ENCODE measurements around the gene VTI1A. TPM values are rescaled to one million over a fixed set of nuclear protein-coding genes. Genes with fewer than 3 reads are reported as not detected.
"Not testable (repeated sequence)": the region's sequence is repeated elsewhere in the genome, so short reads cannot be mapped to it uniquely, and the experiment has no call there.

VTI1A gene
- total and polyA plus RNA-seq, 7 donors = 9.9 to 31.5 (median 20.1) TPM

GRCh38 chr10:112585126-112585525 lies 138.1 kb downstream of the VTI1A start:
- intact Hi-C loops (cut with DNase I) = no loop called here
- Histone ChIP-seq H3K9me3 (no peaks in the 10 kb centered on the region), H3K27ac (no peak overlapping the region), H3K4me1 (no peaks in the 10 kb centered on the region), H3K27me3 (ENCODE audit: insufficient read depth in 3 of 3, low read length in 2 of 3) (no peaks in the 10 kb centered on the region), H3K36me3 (ENCODE audit: insufficient read depth in 1 of 2, low read depth in 1 of 2) (no peaks in the 10 kb centered on the region), H3K4me3 (no peak overlapping the region)
- ATAC-seq = no peak
- 76 to 85% (median 84%) methylated on average over 4 of the region's 4 CpGs for WGBS, 3 donors
- DNase-seq = no peak
- TF ChIP-seq CTCF (IDR thresholded peaks at IDR 0.05) = no peak

GRCh38 chr10:112585960-112586359 lies 138.9 kb downstream of the VTI1A start:
- 81% methylated on average over 5 of the region's 5 CpGs for WGBS, 3 donors
- H3K27me3 ChIP-seq (ENCODE audit: insufficient read depth in 3 of 3, low read length in 2 of 3) = no peaks in the 10 kb centered on the region
- no peak overlapping the region for H3K27ac ChIP-seq
- no peak overlapping the region for H3K4me3 ChIP-seq
- no peaks in the 10 kb centered on the region for H3K9me3 ChIP-seq
- no peaks in the 10 kb centered on the region for H3K4me1 ChIP-seq
- no peak for TF ChIP-seq CTCF (IDR thresholded peaks at IDR 0.05)
- no peak for ATAC-seq
- no peaks in the 10 kb centered on the region for H3K36me3 ChIP-seq (ENCODE audit: insufficient read depth in 1 of 2, low read depth in 1 of 2)
- intact Hi-C loops (cut with DNase I) = no loop called here
- no peak for DNase-seq

GRCh38 chr10:112587729-112588128 lies 140.7 kb downstream of the VTI1A start:
- DNase-seq = no peak
- no peaks in the 10 kb centered on the region for H3K27me3 ChIP-seq (ENCODE audit: insufficient read depth in 3 of 3, low read length in 2 of 3)
- TF ChIP-seq CTCF (IDR thresholded peaks at IDR 0.05) = no peak
- no peak overlapping the region for H3K27ac ChIP-seq
- no peaks in the 10 kb centered on the region for H3K9me3 ChIP-seq
- H3K4me1 ChIP-seq = no peaks in the 10 kb centered on the region
- no peak for ATAC-seq
- H3K4me3 ChIP-seq = no peak overlapping the region
- no peaks in the 10 kb centered on the region for H3K36me3 ChIP-seq (ENCODE audit: insufficient read depth in 1 of 2, low read depth in 1 of 2)
- intact Hi-C loops (cut with DNase I) = no loop called here

GRCh38 chr10:112588225-112588990 lies 141.4 kb downstream of the VTI1A start:
- no peak for TF ChIP-seq CTCF (IDR thresholded peaks at IDR 0.05)
- no peak for ATAC-seq
- Histone ChIP-seq H3K4me3 (no peak overlapping the region), H3K4me1 (no peaks in the 10 kb centered on the region), H3K9me3 (no peaks in the 10 kb centered on the region), H3K27me3 (ENCODE audit: insufficient read depth in 3 of 3, low read length in 2 of 3) (no peaks in the 10 kb centered on the region), H3K27ac (no peak overlapping the region), H3K36me3 (ENCODE audit: insufficient read depth in 1 of 2, low read depth in 1 of 2) (no peaks in the 10 kb centered on the region)
- intact Hi-C loops (cut with DNase I) = no loop called here
- WGBS, 3 donors = 70 to 84% (median 72%) methylated on average over 5 of the region's 5 CpGs
- DNase-seq = no peak

GRCh38 chr10:112589081-112589480 lies 142.1 kb downstream of the VTI1A start:
- ATAC-seq (no peak), DNase-seq (no peak)
- TF ChIP-seq CTCF (IDR thresholded peaks at IDR 0.05) = no peak
- WGBS, 3 donors = 89 to 92% (median 91%) methylated on average over 6 of the region's 6 CpGs
- Histone ChIP-seq H3K4me3 (no peak overlapping the region), H3K9me3 (no peaks in the 10 kb centered on the region), H3K27ac (no peak overlapping the region), H3K36me3 (ENCODE audit: insufficient read depth in 1 of 2, low read depth in 1 of 2) (no peaks in the 10 kb centered on the region), H3K4me1 (no peaks in the 10 kb centered on the region), H3K27me3 (ENCODE audit: insufficient read depth in 3 of 3, low read length in 2 of 3) (no peaks in the 10 kb centered on the region)
- intact Hi-C loops (cut with DNase I) = no loop called here

GRCh38 chr10:112590786-112591185 lies 143.8 kb downstream of the VTI1A start:
- intact Hi-C loops (cut with DNase I); H3K9me3 ChIP-seq; H3K27ac ChIP-seq; ATAC-seq; H3K4me3 ChIP-seq; H3K36me3 ChIP-seq (ENCODE audit: insufficient read depth in 1 of 2, low read depth in 1 of 2); H3K27me3 ChIP-seq (ENCODE audit: insufficient read depth in 3 of 3, low read length in 2 of 3); H3K4me1 ChIP-seq; DNase-seq: not testable (repeated sequence)
- 86 to 100% (median 99%) methylated on average over 7 of the region's 7 CpGs for WGBS, 3 donors
